ENCODE data around the gene PRMT1. TPM values are rescaled to one million over a fixed set of nuclear protein-coding genes. Genes with fewer than 3 reads are reported as not detected.

PRMT1 gene
- total and polyA plus RNA-seq, 2 of the 13 experiments (the other 11 are each of a cell fraction or from before 2014, with no cell fraction given): 324 to 374 TPM

DNA sequence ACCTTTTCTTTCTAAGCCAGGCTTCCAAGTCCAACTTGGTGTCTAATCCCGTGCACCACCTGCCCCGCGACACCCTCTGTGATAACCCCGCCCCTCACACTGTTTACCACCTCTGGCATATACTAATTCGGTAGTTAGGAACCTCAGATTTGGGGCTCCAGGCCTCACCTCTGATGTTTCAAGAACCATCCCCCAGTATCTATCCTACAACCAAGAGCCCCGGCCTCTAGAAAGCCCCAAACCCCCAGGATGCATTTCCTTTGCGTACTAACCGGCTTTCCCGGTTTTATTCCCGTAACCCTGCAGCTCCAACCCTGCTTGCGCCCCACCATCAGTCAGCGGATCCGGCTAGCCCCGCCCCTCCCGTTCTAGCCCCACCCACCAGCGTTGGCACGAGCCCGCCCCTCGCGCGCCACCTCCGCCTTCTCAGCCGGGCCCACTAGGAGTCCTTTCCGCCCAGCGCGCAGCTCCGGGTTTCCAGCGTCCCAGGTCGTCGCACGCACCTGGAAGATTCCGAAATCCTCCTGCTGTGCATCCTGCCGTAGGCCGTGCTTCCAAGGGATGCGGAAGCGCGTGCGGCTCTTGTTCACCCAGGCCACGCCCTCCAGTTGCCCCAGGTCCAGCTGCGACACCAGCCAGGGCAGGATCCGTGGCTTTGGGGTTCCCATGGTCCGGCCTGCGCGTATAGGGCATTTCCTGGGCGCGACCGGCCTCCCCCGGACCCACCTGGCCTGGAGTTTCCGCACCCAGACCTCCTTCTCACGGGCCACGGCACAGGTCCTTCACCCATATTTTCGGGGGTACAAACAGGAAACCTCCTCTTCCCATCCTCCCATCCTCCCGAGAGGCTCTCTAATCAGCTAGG lies 12.7 kb upstream of the PRMT1 start (continued):
- TF ChIP-seq, protein P1, sequence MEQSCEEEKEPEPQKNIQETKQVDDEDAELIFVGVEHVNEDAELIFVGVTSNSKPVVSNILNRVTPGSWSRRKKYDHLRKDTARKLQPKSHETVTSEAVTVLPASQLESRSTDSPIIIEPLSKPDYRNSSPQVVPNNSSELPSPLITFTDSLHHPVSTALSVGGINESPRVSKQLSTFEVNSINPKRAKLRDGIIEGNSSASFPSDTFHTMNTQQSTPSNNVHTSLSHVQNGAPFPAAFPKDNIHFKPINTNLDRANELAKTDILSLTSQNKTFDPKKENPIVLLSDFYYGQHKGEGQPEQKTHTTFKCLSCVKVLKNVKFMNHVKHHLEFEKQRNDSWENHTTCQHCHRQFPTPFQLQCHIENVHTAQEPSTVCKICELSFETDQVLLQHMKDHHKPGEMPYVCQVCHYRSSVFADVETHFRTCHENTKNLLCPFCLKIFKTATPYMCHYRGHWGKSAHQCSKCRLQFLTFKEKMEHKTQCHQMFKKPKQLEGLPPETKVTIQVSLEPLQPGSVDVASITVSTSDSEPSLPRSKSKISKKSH (CRISPR knock-in tag; IDR thresholded peaks at IDR 0.05; ENCODE audit: borderline replicate concordance): peak; percentile 64; the same call in 1 of the 2 replicates
- TF ChIP-seq PREB (CRISPR knock-in tag; IDR thresholded peaks at IDR 0.05) (no peak), ZNF292 (CRISPR knock-in tag; IDR thresholded peaks at IDR 0.05; ENCODE audit: borderline replicate concordance, low read depth) (0 out of 2 replicates have a peak, but pooled peaks have one; percentile 19), ZNF563 (CRISPR knock-in tag; IDR thresholded peaks at IDR 0.05) (no peak), FOSL1 (CRISPR knock-in tag; IDR thresholded peaks at IDR 0.05; ENCODE audit: borderline replicate concordance) (no peak), SPEN (CRISPR knock-in tag; IDR thresholded peaks at IDR 0.05; ENCODE audit: low read depth) (peak; percentile 37; the same call in 1 of the 2 replicates), ZNF567 (CRISPR knock-in tag; IDR thresholded peaks at IDR 0.05; ENCODE audit: borderline replicate concordance) (no peak), U2AF2 (IDR thresholded peaks at IDR 0.05; ENCODE audit: low read depth, low read length) (no peak), GTF2F1 (IDR thresholded peaks at IDR 0.05; ENCODE audit: low read length) (no peak), TBL1XR1 (IDR thresholded peaks at IDR 0.05; ENCODE audit: borderline replicate concordance, low read length, partially characterized antibody) (no peak), PRPF4 (IDR thresholded peaks at IDR 0.05; ENCODE audit: low read depth, low read length, poor library complexity, severe bottlenecking) (no peak), ZNF331 (CRISPR knock-in tag; IDR thresholded peaks at IDR 0.05) (no peak), ZNF337 (CRISPR knock-in tag; IDR thresholded peaks at IDR 0.05; ENCODE audit: borderline replicate concordance, low read depth) (no peak), KDM5B (CRISPR knock-in tag; IDR thresholded peaks at IDR 0.05; ENCODE audit: borderline replicate concordance) (peak; percentile 29), JARID2 (CRISPR knock-in tag; IDR thresholded peaks at IDR 0.05; ENCODE audit: insufficient replicate concordance) (no peak), ZBTB4 (CRISPR knock-in tag; IDR thresholded peaks at IDR 0.05; ENCODE audit: borderline replicate concordance) (peak; percentile 60; the same call in 1 of the 2 replicates), XBP1 (CRISPR knock-in tag; IDR thresholded peaks at IDR 0.05) (no peak), ZNF737 (CRISPR knock-in tag; IDR thresholded peaks at IDR 0.05; ENCODE audit: borderline replicate concordance) (no peak), ZKSCAN8 (CRISPR knock-in tag; IDR thresholded peaks at IDR 0.05; ENCODE audit: borderline replicate concordance) (no peak), ZFY (CRISPR knock-in tag; IDR thresholded peaks at IDR 0.05) (peak; percentile 76)
- TF ChIP-seq, protein P2, sequence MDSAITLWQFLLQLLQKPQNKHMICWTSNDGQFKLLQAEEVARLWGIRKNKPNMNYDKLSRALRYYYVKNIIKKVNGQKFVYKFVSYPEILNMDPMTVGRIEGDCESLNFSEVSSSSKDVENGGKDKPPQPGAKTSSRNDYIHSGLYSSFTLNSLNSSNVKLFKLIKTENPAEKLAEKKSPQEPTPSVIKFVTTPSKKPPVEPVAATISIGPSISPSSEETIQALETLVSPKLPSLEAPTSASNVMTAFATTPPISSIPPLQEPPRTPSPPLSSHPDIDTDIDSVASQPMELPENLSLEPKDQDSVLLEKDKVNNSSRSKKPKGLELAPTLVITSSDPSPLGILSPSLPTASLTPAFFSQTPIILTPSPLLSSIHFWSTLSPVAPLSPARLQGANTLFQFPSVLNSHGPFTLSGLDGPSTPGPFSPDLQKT (CRISPR knock-in tag; IDR thresholded peaks at IDR 0.05; ENCODE audit: borderline replicate concordance): no peak

Data from HepG2 (cell line).